ENCODE results near the gene TMEM263. TPM values are rescaled to one million over a fixed set of nuclear protein-coding genes. Genes with fewer than 3 reads are reported as not detected.

TMEM263 gene
- total RNA-seq (10 to 100 TPM; 33.2 to 33.4 TPM), total RNA-seq (19.0 to 91.7 (median 57.9) reads per million in 172 experiments)
- 26.0 TPM for polyA plus RNA-seq (2013, experiment 1 of 2)
- 25.7 TPM for polyA plus RNA-seq (2013, experiment 2 of 2)

- H3K36me3 ChIP-seq (ENCODE audit: insufficient read depth, low read length), result peaks cover 3% of the 10 kb centered on the region
- H3K36me3 Mint-ChIP-seq (ENCODE audit: low read depth), result peaks cover 17% of the 10 kb centered on the region
- no peak for TF ChIP-seq CTCF (IDR thresholded peaks at IDR 0.05)
- H3K9me3 ChIP-seq (ENCODE audit: control insufficient read depth in 1 of 2, insufficient read depth in 1 of 2, low read length in 2 of 2), result no peaks in the 10 kb centered on the region
- peak within 1 kb of the TSS; percentile 77 for H3K4me3 ChIP-seq (ENCODE audit: low read length)
- CTCF ChIA-PET, result interaction anchor here (1.0 to 1.9 kb wide), 4 partner anchors 14 to 598 kb away, joined by 4 to 7 read pairs (median 5); partner anchors contain the start of genes MTERF2 and POLR3B
- H3K9me3 Mint-ChIP-seq, result no peaks in the 10 kb centered on the region
- intact Hi-C loops (cut with DNase I, micrococcal nuclease), result loop anchor here (2.0 to 10.0 kb wide), 7 partner anchors 29 to 1559 kb away; partner anchors contain the start of genes CRY1 (in 1 of the 2), FICD (in 1 of the 2), MTERF2 (in 1 of the 2) and PRDM4 (in 1 of the 2)
- H3K27ac ChIP-seq (ENCODE audit: low read depth in 1 of 2, low read length in 2 of 2), result peak within 1 kb of the TSS; percentile 81 to 89
- no peaks in the 10 kb centered on the region for H3K27me3 Mint-ChIP-seq
- POLR2A ChIA-PET, result interaction anchor here (0.5 to 3.7 kb wide), 26 partner anchors 9 to 1848 kb away, joined by 3 to 48 read pairs (median 4); partner anchors contain the start of genes CRY1, ISCU, MTERF2 and POLR3B
- H3K27ac Mint-ChIP-seq, result peak within 1 kb of the TSS; percentile 98
- no peaks in the 10 kb centered on the region for H3K27me3 ChIP-seq (ENCODE audit: control insufficient read depth in 1 of 2, insufficient read depth in 2 of 2, low read length in 2 of 2)
- ATAC-seq (ENCODE audit: poor library complexity), result peak; percentile 73
- peaks cover 43% of the 10 kb centered on the region for H3K4me1 Mint-ChIP-seq (ENCODE audit: low read depth)
- peak within 1 kb of the TSS; percentile 98 for H3K4me3 Mint-ChIP-seq
- DNase-seq, result peak; percentile 74 to 97 (median 88)
- H3K4me1 ChIP-seq (ENCODE audit: insufficient read depth, low read length), result peaks cover 13% of the 10 kb centered on the region
Measured at GRCh38 chr12:106955377-106956047, at the start of gene TMEM263. TSS of gene TMEM263 (plus strand) at chr12:106955907. CDS start at chr12:106967117, 11,210 bp downstream.

GRCh38 chr12:106906715-106907114 is 49.0 kb upstream of the TMEM263 start:
- CTCF ChIA-PET, result interaction anchor here (0.8 kb wide), 1 partner anchor 10 kb away, joined by 4 read pairs; no protein-coding TSS in a partner anchor

GRCh38 chr12:106907411-106907810 is 48.3 kb upstream of the TMEM263 start:
- TF ChIP-seq CTCF (IDR thresholded peaks at IDR 0.05), result no peak
- Histone ChIP-seq H3K27me3 (ENCODE audit: control insufficient read depth in 1 of 2, insufficient read depth in 2 of 2, low read length in 2 of 2) (peaks cover 4 to 17% of the 10 kb centered on the region in 2 experiments), H3K4me3 (ENCODE audit: low read length) (no peak overlapping the region), H3K9me3 (ENCODE audit: control insufficient read depth in 1 of 2, insufficient read depth in 1 of 2, low read length in 2 of 2) (no peaks in the 10 kb centered on the region), H3K27ac (ENCODE audit: low read depth in 1 of 2, low read length in 2 of 2) (no peak overlapping the region), H3K36me3 (ENCODE audit: insufficient read depth, low read length) (no peaks in the 10 kb centered on the region), H3K4me1 (ENCODE audit: insufficient read depth, low read length) (peaks cover 17% of the 10 kb centered on the region)
- H3K4me3 Mint-ChIP-seq, result no peak overlapping the region
- ChIA-PET CTCF (interaction anchor here (1.0 kb wide), 1 partner anchor 57 kb away, joined by 3 read pairs; no protein-coding TSS in a partner anchor), POLR2A (interaction anchor here (1.1 kb wide), 1 partner anchor 13 kb away, joined by 3 read pairs; no protein-coding TSS in a partner anchor)
- intact Hi-C loops (cut with DNase I, micrococcal nuclease), result no loop called here
- H3K27ac Mint-ChIP-seq, result no peak overlapping the region
- ATAC-seq (ENCODE audit: poor library complexity), result no peak
- peaks cover 23% of the 10 kb centered on the region for H3K27me3 Mint-ChIP-seq
- H3K36me3 Mint-ChIP-seq (ENCODE audit: low read depth), result no peaks in the 10 kb centered on the region
- no peak for DNase-seq
- no peaks in the 10 kb centered on the region for H3K9me3 Mint-ChIP-seq
- H3K4me1 Mint-ChIP-seq (ENCODE audit: low read depth), result peaks cover 8% of the 10 kb centered on the region

More at GRCh38 chr12:106906715-106907114, 49.0 kb upstream of the TMEM263 start:
- H3K4me3 ChIP-seq (ENCODE audit: low read length), result no peak overlapping the region
- no peaks in the 10 kb centered on the region for H3K36me3 Mint-ChIP-seq (ENCODE audit: low read depth)
- peaks cover 8% of the 10 kb centered on the region for H3K4me1 Mint-ChIP-seq (ENCODE audit: low read depth)
- no peak for DNase-seq
- H3K4me3 Mint-ChIP-seq, result no peak overlapping the region
- no peak overlapping the region for H3K27ac ChIP-seq (ENCODE audit: low read depth in 1 of 2, low read length in 2 of 2)
- POLR2A ChIA-PET, result no interaction called here
- H3K4me1 ChIP-seq (ENCODE audit: insufficient read depth, low read length), result peaks cover 17% of the 10 kb centered on the region
- no peaks in the 10 kb centered on the region for H3K9me3 Mint-ChIP-seq
- no peak overlapping the region for H3K27ac Mint-ChIP-seq
- H3K9me3 ChIP-seq (ENCODE audit: control insufficient read depth in 1 of 2, insufficient read depth in 1 of 2, low read length in 2 of 2), result no peaks in the 10 kb centered on the region
- no peaks in the 10 kb centered on the region for H3K36me3 ChIP-seq (ENCODE audit: insufficient read depth, low read length)
- peaks cover 4 to 18% of the 10 kb centered on the region in 2 experiments for H3K27me3 ChIP-seq (ENCODE audit: control insufficient read depth in 1 of 2, insufficient read depth in 2 of 2, low read length in 2 of 2)
- no peak for ATAC-seq (ENCODE audit: poor library complexity)
- H3K27me3 Mint-ChIP-seq, result peaks cover 24% of the 10 kb centered on the region
- intact Hi-C loops (cut with DNase I, micrococcal nuclease), result no loop called here
- no peak for TF ChIP-seq CTCF (IDR thresholded peaks at IDR 0.05)
